PC-9 (cell line): ENCODE data around the gene KCNH1. TPM values are rescaled to one million over a fixed set of nuclear protein-coding genes. Genes with fewer than 3 reads are reported as not detected.

Source experiments
- BruUV-seq: library from RNA; stranded (reverse); fragments of 400-500 nt; replicated peaks from 2 replicates; lab custom pipeline; 2021; lab: Mats Ljungman, UMichigan
- CTCF ChIA-PET: fragments of 300-600 bp; sonication (Branson Sonifier 250); formaldehyde crosslinking; loops from one replicate; lab custom pipeline; 2022; ENCODE audit warnings: antibody characterized with exemption; lab: Charles Lee
- POLR2A ChIA-PET: fragments of 300-600 bp; sonication (Branson Sonifier 250); formaldehyde crosslinking; loops from one replicate; lab custom pipeline; 2022; ENCODE audit warnings: antibody characterized with exemption; ENCODE audit not compliant: unreplicated experiment; lab: Charles Lee
- DNase-seq, 2 experiments: peaks; one replicate each; pipeline versions ENCODE4 v3.0.0 to v3.0.0-alpha.2; 2015 to 2022; ENCODE audit warnings: mixed read lengths in 1 of 2
- H2AFZ ChIP-seq: fragments of 200-600 bp; sonication (generic); 2 replicates; pipeline ENCODE4 v1.8.1; 2017; ENCODE audit warnings: antibody characterized with exemption
- H3F3A ChIP-seq: fragments of 200-600 bp; sonication (generic); 2 replicates; pipeline ENCODE4 v1.8.1; 2017; ENCODE audit warnings: antibody characterized with exemption, mild to moderate bottlenecking, low read depth; ENCODE audit not compliant: insufficient read depth
- H3K27ac ChIP-seq: fragments of 200-600 bp; sonication (generic); 2 replicates; pipeline ENCODE4 v1.6.1; 2016; ENCODE audit warnings: mixed run types
- H3K27me3 ChIP-seq: fragments of 200-600 bp; sonication (generic); 2 replicates; pipeline ENCODE4 v1.6.1; 2016; ENCODE audit warnings: low read depth, mixed run types; ENCODE audit not compliant: insufficient read depth
- H3K36me3 ChIP-seq: fragments of 200-600 bp; sonication (generic); 2 replicates; pipeline ENCODE4 v1.6.1; 2016; ENCODE audit warnings: low read depth, mixed run types
- H3K4me1 ChIP-seq: fragments of 200-600 bp; sonication (generic); replicated peaks from 2 replicates; pipeline ENCODE4 v1.6.1; 2016; ENCODE audit warnings: mixed run types; ENCODE audit not compliant: insufficient read depth
- H3K4me2 ChIP-seq: fragments of 200-600 bp; sonication (generic); 2 replicates; pipeline ENCODE4 v1.6.1; 2017; ENCODE audit warnings: mixed run types
- H3K4me3 ChIP-seq: fragments of 200-600 bp; sonication (generic); 2 replicates; pipeline ENCODE4 v1.6.1; 2016; ENCODE audit warnings: mixed run types
- H3K79me2 ChIP-seq: fragments of 200-600 bp; sonication (generic); 2 replicates; pipeline ENCODE4 v1.6.1; 2017; ENCODE audit warnings: low read depth, mixed run types
- H3K9me2 ChIP-seq: fragments of 200-600 bp; sonication (generic); 2 replicates; pipeline ENCODE4 v1.8.1; 2017; ENCODE audit warnings: mild to moderate bottlenecking; ENCODE audit not compliant: insufficient read depth
- H3K9me3 ChIP-seq: fragments of 200-600 bp; sonication (generic); 2 replicates; pipeline ENCODE4 v1.8.1; 2016; ENCODE audit warnings: low read depth; ENCODE audit not compliant: insufficient read depth
- H4K20me1 ChIP-seq: fragments of 200-600 bp; sonication (generic); 2 replicates; pipeline ENCODE4 v1.8.1; 2017; ENCODE audit not compliant: insufficient read depth
- EZH2 ChIP-seq: fragments of 200-600 bp; sonication (generic); IDR thresholded peaks from 2 replicates; pipeline ENCODE4 v1.8.0; 2017; ENCODE audit warnings: antibody characterized with exemption, low read depth
- intact Hi-C: fragments of 100-400 bp; cut with micrococcal nuclease; formaldehyde crosslinking; loops from one replicate; pipeline ENCODE4 v1.10.0; 2022; ENCODE audit not compliant: unreplicated experiment
- total RNA-seq: library from RNA; stranded (reverse); gene quantifications from 2 replicates; pipeline ENCODE4 v1.2.3, GENCODE V29; 2021
- TF ChIP-seq, protein P1 (sequence below): fragments of 200-600 bp; sonication (generic); conservative IDR thresholded peaks from 2 replicates; pipeline ENCODE4 v1.6.1; 2017; ENCODE audit warnings: mixed run types, antibody characterized with exemption, mild to moderate bottlenecking, moderate library complexity

KCNH1 gene
- total RNA-seq, 1 experiment from 2014 or later, result not detected

DNA sequence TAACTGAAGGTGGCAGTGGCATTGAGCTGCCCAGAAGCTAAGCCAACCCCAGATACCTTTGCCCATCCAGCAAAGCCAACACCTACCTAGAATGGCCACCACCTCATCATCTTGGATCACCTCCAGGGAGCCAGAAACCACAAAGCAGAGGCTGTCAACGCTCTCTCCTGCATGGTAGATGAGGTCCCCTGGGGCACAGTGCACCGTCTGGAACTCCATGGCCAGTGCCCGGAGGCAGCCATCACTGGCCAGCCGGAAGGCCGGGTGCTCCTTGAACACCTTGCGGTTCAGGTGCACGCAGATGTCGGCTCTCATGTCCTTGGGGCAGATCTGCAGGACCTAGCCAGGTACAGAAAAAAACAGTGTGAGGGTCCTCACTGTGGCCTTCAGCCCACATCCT lies 336.5 kb downstream of the KCNH1 start:
- no peak overlapping the region for H3K27ac ChIP-seq
- H3K4me2 ChIP-seq, result no peak overlapping the region
- POLR2A ChIA-PET, result no interaction called here
- CTCF ChIA-PET, result no interaction called here
- no peak overlapping the region for H2AFZ ChIP-seq
- BruUV-seq, result no TSS peak
- no peaks in the 10 kb centered on the region for H4K20me1 ChIP-seq
- H3K79me2 ChIP-seq, result no peaks in the 10 kb centered on the region
- no peak overlapping the region for H3K4me3 ChIP-seq
- no peaks in the 10 kb centered on the region for H3K36me3 ChIP-seq
- peaks cover 18% of the 10 kb centered on the region; the same call in 1 of the 2 replicates for H3K27me3 ChIP-seq
- no peaks in the 10 kb centered on the region for H3F3A ChIP-seq
- no peaks in the 10 kb centered on the region for H3K9me3 ChIP-seq
- H3K4me1 ChIP-seq, result no peaks in the 10 kb centered on the region
- no peak for TF ChIP-seq EZH2
- TF ChIP-seq, protein P1, sequence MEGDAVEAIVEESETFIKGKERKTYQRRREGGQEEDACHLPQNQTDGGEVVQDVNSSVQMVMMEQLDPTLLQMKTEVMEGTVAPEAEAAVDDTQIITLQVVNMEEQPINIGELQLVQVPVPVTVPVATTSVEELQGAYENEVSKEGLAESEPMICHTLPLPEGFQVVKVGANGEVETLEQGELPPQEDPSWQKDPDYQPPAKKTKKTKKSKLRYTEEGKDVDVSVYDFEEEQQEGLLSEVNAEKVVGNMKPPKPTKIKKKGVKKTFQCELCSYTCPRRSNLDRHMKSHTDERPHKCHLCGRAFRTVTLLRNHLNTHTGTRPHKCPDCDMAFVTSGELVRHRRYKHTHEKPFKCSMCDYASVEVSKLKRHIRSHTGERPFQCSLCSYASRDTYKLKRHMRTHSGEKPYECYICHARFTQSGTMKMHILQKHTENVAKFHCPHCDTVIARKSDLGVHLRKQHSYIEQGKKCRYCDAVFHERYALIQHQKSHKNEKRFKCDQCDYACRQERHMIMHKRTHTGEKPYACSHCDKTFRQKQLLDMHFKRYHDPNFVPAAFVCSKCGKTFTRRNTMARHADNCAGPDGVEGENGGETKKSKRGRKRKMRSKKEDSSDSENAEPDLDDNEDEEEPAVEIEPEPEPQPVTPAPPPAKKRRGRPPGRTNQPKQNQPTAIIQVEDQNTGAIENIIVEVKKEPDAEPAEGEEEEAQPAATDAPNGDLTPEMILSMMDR, result no peak
- H3K9me2 ChIP-seq, result no peaks in the 10 kb centered on the region
- intact Hi-C loops, result no loop called here
- no peak for DNase-seq

DNA sequence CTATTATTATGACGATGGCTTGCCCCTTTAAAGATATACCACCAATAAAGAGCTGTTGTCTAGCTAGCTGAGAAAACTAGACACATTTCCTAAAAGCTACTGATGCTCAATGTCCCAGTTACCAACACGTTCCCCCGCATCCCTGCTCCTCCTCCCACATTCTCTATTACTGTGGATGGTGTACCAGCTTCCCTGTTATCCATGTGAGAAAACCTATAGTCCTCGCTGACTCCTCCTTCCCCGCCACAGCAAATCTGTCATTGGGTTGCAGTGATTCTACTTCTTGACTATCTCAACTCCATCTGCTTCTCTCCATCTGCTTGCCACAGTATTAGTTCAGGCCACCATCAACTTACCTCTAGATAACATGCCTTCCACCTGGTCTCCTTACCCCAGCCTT lies 337.5 kb downstream of the KCNH1 start:
- H4K20me1 ChIP-seq, result no peaks in the 10 kb centered on the region
- H3K36me3 ChIP-seq, result no peaks in the 10 kb centered on the region
- H3K4me1 ChIP-seq, result no peaks in the 10 kb centered on the region
- no peak overlapping the region for H3K4me3 ChIP-seq
- ChIA-PET CTCF (no interaction called here), POLR2A (no interaction called here)
- H3F3A ChIP-seq, result no peaks in the 10 kb centered on the region
- H3K9me3 ChIP-seq, result no peaks in the 10 kb centered on the region
- no peaks in the 10 kb centered on the region for H3K79me2 ChIP-seq
- DNase-seq, result no peak
- no peaks in the 10 kb centered on the region for H3K9me2 ChIP-seq
- no peak for TF ChIP-seq EZH2
- TF ChIP-seq, protein P1, result no peak
- BruUV-seq, result no TSS peak
- 0 out of 2 replicates have a peak, but pooled peaks cover 10% of the 10 kb centered on the region for H3K27me3 ChIP-seq
- H3K27ac ChIP-seq, result no peak overlapping the region
- intact Hi-C loops, result no loop called here
- H3K4me2 ChIP-seq, result no peak overlapping the region
- H2AFZ ChIP-seq, result no peak overlapping the region

DNA sequence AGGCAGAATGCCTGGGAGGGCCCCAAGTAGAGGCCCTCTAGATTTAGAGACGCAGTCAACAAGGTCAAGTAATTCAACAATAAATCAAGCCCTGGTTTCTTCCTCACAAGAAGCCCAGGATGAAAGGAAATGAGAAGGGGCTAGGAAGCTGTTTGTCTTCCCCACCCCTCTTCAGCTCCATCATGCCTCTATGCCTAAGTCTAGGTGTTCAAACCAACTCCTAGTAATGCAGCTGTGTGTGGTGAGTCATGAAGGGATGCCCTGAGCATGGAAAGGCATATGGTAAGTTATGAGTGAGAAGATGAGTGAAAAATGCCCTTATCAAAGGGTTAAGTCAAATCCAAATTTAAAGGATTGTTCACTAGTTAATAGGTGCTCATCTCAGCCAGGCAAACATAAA lies 339.5 kb downstream of the KCNH1 start:
- ChIA-PET CTCF (no interaction called here), POLR2A (no interaction called here)
- no peaks in the 10 kb centered on the region for H3K9me3 ChIP-seq
- H3K27ac ChIP-seq, result no peak overlapping the region
- no peak overlapping the region for H3K4me3 ChIP-seq
- no peak overlapping the region for H2AFZ ChIP-seq
- H3K79me2 ChIP-seq, result no peaks in the 10 kb centered on the region
- H3K36me3 ChIP-seq, result no peaks in the 10 kb centered on the region
- no peaks in the 10 kb centered on the region for H3F3A ChIP-seq
- DNase-seq, result no peak
- intact Hi-C loops, result no loop called here
- H3K27me3 ChIP-seq, result peaks cover 13% of the 10 kb centered on the region; the same call in 1 of the 2 replicates
- BruUV-seq, result no TSS peak
- TF ChIP-seq, protein P1, result no peak
- no peak for TF ChIP-seq EZH2
- no peaks in the 10 kb centered on the region for H3K4me1 ChIP-seq
- no peaks in the 10 kb centered on the region for H3K9me2 ChIP-seq
- H4K20me1 ChIP-seq, result no peaks in the 10 kb centered on the region
- no peak overlapping the region for H3K4me2 ChIP-seq
